ENCODE results near the gene MAGI1. TPM values are rescaled to one million over a fixed set of nuclear protein-coding genes. Genes with fewer than 3 reads are reported as not detected.

Gene MAGI1
- polyA plus RNA-seq, 1 of the 3 experiments (the other 2 are of a cell fraction), result 10.3 TPM

DNA sequence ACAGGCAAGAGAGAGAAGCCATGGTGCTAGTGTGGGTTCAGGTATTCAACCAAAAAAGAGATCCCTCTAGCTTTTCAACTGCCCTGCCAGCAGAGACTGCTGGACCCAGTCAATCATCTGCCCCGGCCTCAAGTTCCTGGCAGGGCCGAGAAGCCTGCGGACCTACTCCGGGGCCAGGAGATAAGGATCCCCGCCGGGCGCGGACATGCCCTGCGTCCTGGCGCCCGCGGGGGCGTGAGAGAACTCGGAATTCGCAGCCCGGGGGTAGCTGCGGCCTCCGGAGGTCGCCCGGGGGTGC, 821 bp upstream of the MAGI1 start:
- Histone ChIP-seq H3K9ac (peak overlapping the region; percentile 82), H4K20me1 (ENCODE audit: insufficient read depth) (peaks cover 9% of the 10 kb centered on the region; the same call in 1 of the 2 replicates), H3F3A (replicated peaks; ENCODE audit: insufficient read depth) (peaks cover 18% of the 10 kb centered on the region), H3K36me3 (replicated peaks in 1 of 2; ENCODE audit: control insufficient read depth in 1 of 2, insufficient read depth in 2 of 2, low read length in 1 of 2) (no peaks in the 10 kb centered on the region), H2AFZ (ENCODE audit: low read depth) (peak overlapping the region; percentile 85), H3K9me3 (no peaks in the 10 kb centered on the region), H3K4me2 (peak overlapping the region; percentile 94), H3K9me2 (no peaks in the 10 kb centered on the region), H3K27ac (ENCODE audit: low read depth in 2 of 2, low read length in 1 of 2) (peak overlapping the region; percentile 78 to 87), H3K27me3 (ENCODE audit: insufficient read depth) (no peaks in the 10 kb centered on the region), H3K79me2 (ENCODE audit: insufficient read depth) (peaks cover 39% of the 10 kb centered on the region), H3K4me3 (ENCODE audit: low read depth in 2 of 2, low read length in 1 of 2) (peak overlapping the region; percentile 80 to 93), H3K4me1 (ENCODE audit: control insufficient read depth in 1 of 2, insufficient read depth in 2 of 2, low read depth in 1 of 2, low read length in 1 of 2) (peaks cover 16 to 24% of the 10 kb centered on the region in 2 experiments; a peak in 3 of 4 replicates)
- 4% methylated on average over 7 of the region's 20 CpGs for WGBS (ENCODE audit: low lambda C conversion rate)
- DNase-seq, result peak; percentile 60
- TF ChIP-seq GATA2 (CRISPR knock-in tag; IDR thresholded peaks at IDR 0.05), result no peak
- no peak for TF ChIP-seq TAF1 (IDR thresholded peaks at IDR 0.05; ENCODE audit: borderline replicate concordance, low read depth, low read length)
- TF ChIP-seq, protein P1, sequence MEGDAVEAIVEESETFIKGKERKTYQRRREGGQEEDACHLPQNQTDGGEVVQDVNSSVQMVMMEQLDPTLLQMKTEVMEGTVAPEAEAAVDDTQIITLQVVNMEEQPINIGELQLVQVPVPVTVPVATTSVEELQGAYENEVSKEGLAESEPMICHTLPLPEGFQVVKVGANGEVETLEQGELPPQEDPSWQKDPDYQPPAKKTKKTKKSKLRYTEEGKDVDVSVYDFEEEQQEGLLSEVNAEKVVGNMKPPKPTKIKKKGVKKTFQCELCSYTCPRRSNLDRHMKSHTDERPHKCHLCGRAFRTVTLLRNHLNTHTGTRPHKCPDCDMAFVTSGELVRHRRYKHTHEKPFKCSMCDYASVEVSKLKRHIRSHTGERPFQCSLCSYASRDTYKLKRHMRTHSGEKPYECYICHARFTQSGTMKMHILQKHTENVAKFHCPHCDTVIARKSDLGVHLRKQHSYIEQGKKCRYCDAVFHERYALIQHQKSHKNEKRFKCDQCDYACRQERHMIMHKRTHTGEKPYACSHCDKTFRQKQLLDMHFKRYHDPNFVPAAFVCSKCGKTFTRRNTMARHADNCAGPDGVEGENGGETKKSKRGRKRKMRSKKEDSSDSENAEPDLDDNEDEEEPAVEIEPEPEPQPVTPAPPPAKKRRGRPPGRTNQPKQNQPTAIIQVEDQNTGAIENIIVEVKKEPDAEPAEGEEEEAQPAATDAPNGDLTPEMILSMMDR (IDR thresholded peaks at IDR 0.05), result 0 out of 2 replicates have a peak, but pooled peaks have one; percentile 8
- POLR2A ChIA-PET, result no interaction called here
- CTCF ChIA-PET, result no interaction called here

DNA sequence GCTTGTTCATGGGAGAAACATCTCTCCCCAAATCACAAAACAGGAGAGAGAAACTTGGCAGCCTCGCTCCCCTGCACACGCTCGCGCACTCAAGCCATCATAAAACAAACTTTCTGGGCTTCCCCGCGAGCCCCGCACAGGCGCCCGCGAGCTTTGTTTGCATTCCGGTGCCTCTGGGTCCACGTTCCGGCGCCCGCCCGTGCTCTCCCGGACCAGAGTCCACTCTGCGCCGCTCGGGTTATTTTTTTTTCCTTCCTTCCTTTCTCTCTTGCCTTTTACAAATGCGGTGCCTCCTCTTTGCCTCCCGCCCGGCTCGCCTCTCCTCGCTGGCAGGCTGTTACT, 363 bp downstream of the MAGI1 start:
- Histone ChIP-seq H3K27me3 (ENCODE audit: insufficient read depth) (no peaks in the 10 kb centered on the region), H3K4me2 (peak overlapping the region; percentile 94), H4K20me1 (ENCODE audit: insufficient read depth) (peaks cover 9% of the 10 kb centered on the region; the same call in 1 of the 2 replicates), H3K4me3 (ENCODE audit: low read depth in 2 of 2, low read length in 1 of 2) (peak overlapping the region; percentile 80 to 93), H3K9me2 (no peaks in the 10 kb centered on the region), H3K9me3 (no peaks in the 10 kb centered on the region), H3K27ac (ENCODE audit: low read depth in 2 of 2, low read length in 1 of 2) (peak overlapping the region; percentile 87 to 92), H2AFZ (ENCODE audit: low read depth) (peak overlapping the region; percentile 86), H3F3A (replicated peaks; ENCODE audit: insufficient read depth) (peaks cover 18% of the 10 kb centered on the region), H3K4me1 (ENCODE audit: control insufficient read depth in 1 of 2, insufficient read depth in 2 of 2, low read depth in 1 of 2, low read length in 1 of 2) (peaks cover 16 to 24% of the 10 kb centered on the region in 2 experiments; a peak in 3 of 4 replicates), H3K36me3 (replicated peaks in 1 of 2; ENCODE audit: control insufficient read depth in 1 of 2, insufficient read depth in 2 of 2, low read length in 1 of 2) (no peaks in the 10 kb centered on the region), H3K9ac (peak overlapping the region; percentile 87), H3K79me2 (ENCODE audit: insufficient read depth) (peaks cover 51% of the 10 kb centered on the region)
- ChIA-PET CTCF (interaction anchor here (1.1 to 2.3 kb wide), 3 partner anchors 9 to 18 kb away, joined by 3 to 9 read pairs (median 4); no protein-coding TSS in a partner anchor), POLR2A (no interaction called here)
- no peak for DNase-seq
- TF ChIP-seq, protein P2, sequence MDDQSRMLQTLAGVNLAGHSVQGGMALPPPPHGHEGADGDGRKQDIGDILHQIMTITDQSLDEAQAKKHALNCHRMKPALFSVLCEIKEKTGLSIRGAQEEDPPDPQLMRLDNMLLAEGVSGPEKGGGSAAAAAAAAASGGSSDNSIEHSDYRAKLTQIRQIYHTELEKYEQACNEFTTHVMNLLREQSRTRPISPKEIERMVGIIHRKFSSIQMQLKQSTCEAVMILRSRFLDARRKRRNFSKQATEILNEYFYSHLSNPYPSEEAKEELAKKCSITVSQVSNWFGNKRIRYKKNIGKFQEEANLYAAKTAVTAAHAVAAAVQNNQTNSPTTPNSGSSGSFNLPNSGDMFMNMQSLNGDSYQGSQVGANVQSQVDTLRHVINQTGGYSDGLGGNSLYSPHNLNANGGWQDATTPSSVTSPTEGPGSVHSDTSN (IDR thresholded peaks at IDR 0.05), result no peak
- TF ChIP-seq YY1 (IDR thresholded peaks at IDR 0.05; ENCODE audit: low read depth), result 0 out of 2 replicates have a peak, but pooled peaks have one; percentile 9
- no peak for TF ChIP-seq FOXM1 (IDR thresholded peaks at IDR 0.05; ENCODE audit: low read depth)
- TF ChIP-seq TCF12 (IDR thresholded peaks at IDR 0.05), result 0 out of 2 replicates have a peak, but pooled peaks have one; percentile 1
- 0 out of 2 replicates have a peak, but pooled peaks have one; percentile 5 for TF ChIP-seq NRF1 (IDR thresholded peaks at IDR 0.05; ENCODE audit: low read depth, low read length)
- under 1% methylated on average over 25 of the region's 25 CpGs for WGBS (ENCODE audit: low lambda C conversion rate)

DNA sequence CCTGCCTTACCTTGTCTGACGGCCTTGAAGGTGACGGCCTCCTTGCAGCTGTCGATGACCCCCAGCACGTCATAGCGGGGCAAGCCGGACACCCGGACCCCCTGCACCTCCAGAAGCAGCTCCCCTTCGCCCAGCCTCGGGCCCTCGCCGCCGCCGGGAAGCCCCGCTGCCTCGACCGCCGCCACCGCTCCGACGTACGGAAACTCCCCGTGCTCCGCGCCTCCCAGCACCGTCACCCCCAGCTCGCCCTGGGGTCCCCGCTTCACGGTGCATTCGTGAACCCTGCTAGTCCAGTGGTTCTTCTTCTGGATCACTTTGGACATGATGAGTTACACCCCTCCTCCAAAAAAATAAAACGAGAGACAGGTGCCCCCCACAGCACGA, 740 bp downstream of the MAGI1 start:
- Histone ChIP-seq H3K79me2 (ENCODE audit: insufficient read depth) (peaks cover 55% of the 10 kb centered on the region), H3K4me1 (ENCODE audit: control insufficient read depth in 1 of 2, insufficient read depth in 2 of 2, low read depth in 1 of 2, low read length in 1 of 2) (peaks cover 16 to 24% of the 10 kb centered on the region in 2 experiments; a peak in 3 of 4 replicates), H3K27ac (ENCODE audit: low read depth in 2 of 2, low read length in 1 of 2) (peak overlapping the region; percentile 87 to 92), H3K9me3 (no peaks in the 10 kb centered on the region), H2AFZ (ENCODE audit: low read depth) (peak overlapping the region; percentile 86), H3K9me2 (no peaks in the 10 kb centered on the region), H3K4me3 (ENCODE audit: low read depth in 2 of 2, low read length in 1 of 2) (peak overlapping the region; percentile 80 to 93), H3K9ac (peak overlapping the region; percentile 87), H4K20me1 (ENCODE audit: insufficient read depth) (peaks cover 9% of the 10 kb centered on the region; the same call in 1 of the 2 replicates), H3F3A (replicated peaks; ENCODE audit: insufficient read depth) (peaks cover 18% of the 10 kb centered on the region), H3K27me3 (ENCODE audit: insufficient read depth) (no peaks in the 10 kb centered on the region), H3K36me3 (replicated peaks in 1 of 2; ENCODE audit: control insufficient read depth in 1 of 2, insufficient read depth in 2 of 2, low read length in 1 of 2) (no peaks in the 10 kb centered on the region), H3K4me2 (peak overlapping the region; percentile 94)
- ChIA-PET POLR2A (no interaction called here), CTCF (interaction anchor here (0.9 to 2.3 kb wide), 5 partner anchors 10 to 158 kb away, joined by 3 to 9 read pairs (median 3); no protein-coding TSS in a partner anchor)
- peak; percentile 64 for DNase-seq
- WGBS (ENCODE audit: low lambda C conversion rate), result 0% methylated on average over 3 of the region's 31 CpGs
- TF ChIP-seq TAF1 (IDR thresholded peaks at IDR 0.05; ENCODE audit: borderline replicate concordance, low read depth, low read length), result no peak
- TF ChIP-seq, protein P3, sequence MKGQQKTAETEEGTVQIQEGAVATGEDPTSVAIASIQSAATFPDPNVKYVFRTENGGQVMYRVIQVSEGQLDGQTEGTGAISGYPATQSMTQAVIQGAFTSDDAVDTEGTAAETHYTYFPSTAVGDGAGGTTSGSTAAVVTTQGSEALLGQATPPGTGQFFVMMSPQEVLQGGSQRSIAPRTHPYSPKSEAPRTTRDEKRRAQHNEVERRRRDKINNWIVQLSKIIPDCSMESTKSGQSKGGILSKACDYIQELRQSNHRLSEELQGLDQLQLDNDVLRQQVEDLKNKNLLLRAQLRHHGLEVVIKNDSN (IDR thresholded peaks at IDR 0.05; ENCODE audit: borderline replicate concordance, low read depth), result no peak
- TF ChIP-seq TCF12 (IDR thresholded peaks at IDR 0.05), result no peak
- TF ChIP-seq, protein P4, sequence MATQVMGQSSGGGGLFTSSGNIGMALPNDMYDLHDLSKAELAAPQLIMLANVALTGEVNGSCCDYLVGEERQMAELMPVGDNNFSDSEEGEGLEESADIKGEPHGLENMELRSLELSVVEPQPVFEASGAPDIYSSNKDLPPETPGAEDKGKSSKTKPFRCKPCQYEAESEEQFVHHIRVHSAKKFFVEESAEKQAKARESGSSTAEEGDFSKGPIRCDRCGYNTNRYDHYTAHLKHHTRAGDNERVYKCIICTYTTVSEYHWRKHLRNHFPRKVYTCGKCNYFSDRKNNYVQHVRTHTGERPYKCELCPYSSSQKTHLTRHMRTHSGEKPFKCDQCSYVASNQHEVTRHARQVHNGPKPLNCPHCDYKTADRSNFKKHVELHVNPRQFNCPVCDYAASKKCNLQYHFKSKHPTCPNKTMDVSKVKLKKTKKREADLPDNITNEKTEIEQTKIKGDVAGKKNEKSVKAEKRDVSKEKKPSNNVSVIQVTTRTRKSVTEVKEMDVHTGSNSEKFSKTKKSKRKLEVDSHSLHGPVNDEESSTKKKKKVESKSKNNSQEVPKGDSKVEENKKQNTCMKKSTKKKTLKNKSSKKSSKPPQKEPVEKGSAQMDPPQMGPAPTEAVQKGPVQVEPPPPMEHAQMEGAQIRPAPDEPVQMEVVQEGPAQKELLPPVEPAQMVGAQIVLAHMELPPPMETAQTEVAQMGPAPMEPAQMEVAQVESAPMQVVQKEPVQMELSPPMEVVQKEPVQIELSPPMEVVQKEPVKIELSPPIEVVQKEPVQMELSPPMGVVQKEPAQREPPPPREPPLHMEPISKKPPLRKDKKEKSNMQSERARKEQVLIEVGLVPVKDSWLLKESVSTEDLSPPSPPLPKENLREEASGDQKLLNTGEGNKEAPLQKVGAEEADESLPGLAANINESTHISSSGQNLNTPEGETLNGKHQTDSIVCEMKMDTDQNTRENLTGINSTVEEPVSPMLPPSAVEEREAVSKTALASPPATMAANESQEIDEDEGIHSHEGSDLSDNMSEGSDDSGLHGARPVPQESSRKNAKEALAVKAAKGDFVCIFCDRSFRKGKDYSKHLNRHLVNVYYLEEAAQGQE (IDR thresholded peaks at IDR 0.05; ENCODE audit: low read depth, low read length), result no peak
- no peak for TF ChIP-seq FOXJ3 (CRISPR knock-in tag; IDR thresholded peaks at IDR 0.05)
- no peak for TF ChIP-seq GABPA (IDR thresholded peaks at IDR 0.05; ENCODE audit: low read depth)
- no peak for TF ChIP-seq MEF2A (IDR thresholded peaks at IDR 0.05; ENCODE audit: borderline replicate concordance, low read depth)
- TF ChIP-seq NFIC (IDR thresholded peaks at IDR 0.05; ENCODE audit: borderline replicate concordance), result no peak

All from SK-N-SH (cell line).